Lower leg skin (tissue), 3 donors: ENCODE data around the gene CRHR2.

Experiments
- CTCF ChIP-seq, 3 donors: fragments of 450-650 bp; IDR thresholded peaks; one replicate each; pipeline ENCODE4 v1.5.1; 2016; ENCODE audit warnings: antibody characterized with exemption in 3 of 3, mild to moderate bottlenecking in 3 of 3, moderate library complexity in 2 of 3
- POLR2A ChIP-seq, 2 donors: fragments of 450-650 bp; IDR thresholded peaks; one replicate each; pipeline ENCODE4 v1.6.1; 2016 to 2017; ENCODE audit warnings: antibody characterized with exemption in 2 of 2, mild to moderate bottlenecking in 1 of 2, moderate library complexity in 1 of 2

- TF ChIP-seq CTCF (IDR thresholded peaks at IDR 0.05) (no peak), POLR2A (IDR thresholded peaks at IDR 0.05) (no peak)
Measured at GRCh38 chr7:30690011-30690410, 7.8 kb upstream of the CRHR2 start.
